ENCODE results near the gene PDE8A. TPM values are rescaled to one million over a fixed set of nuclear protein-coding genes. Genes with fewer than 3 reads are reported as not detected.

Gene PDE8A
- total and polyA plus RNA-seq, 2 experiments from 2014 or later = 5.6 to 7.5 TPM

- TF ChIP-seq REST (IDR thresholded peaks at IDR 0.05; ENCODE audit: unreplicated experiment) (no peak), ETS1 (IDR thresholded peaks at IDR 0.05) (no peak), ZNF114 (CRISPR knock-in tag; IDR thresholded peaks at IDR 0.05) (no peak), JUNB (IDR thresholded peaks at IDR 0.05; ENCODE audit: unreplicated experiment) (no peak)
Measured at GRCh38 chr15:84937144-84937543, 44.5 kb upstream of the PDE8A start (continued).

- H3K4me3 Mint-ChIP-seq = no peak overlapping the region
Measured at GRCh38 chr15:84938726-84939125, 42.9 kb upstream of the PDE8A start.

More at GRCh38 chr15:84938726-84939125, 42.9 kb upstream of the PDE8A start:
- no peaks in the 10 kb centered on the region for H3K36me3 ChIP-seq (ENCODE audit: insufficient read depth)
- Mint-ChIP-seq H3K27me3 (ENCODE audit: insufficient read depth, low read depth, poor library complexity) (peaks cover 8% of the 10 kb centered on the region), H3K4me1 (no peaks in the 10 kb centered on the region), H3K9me3 (peaks cover 2% of the 10 kb centered on the region; the same call in 1 of the 3 replicates), H3K27ac (no peak overlapping the region), H3K36me3 (ENCODE audit: low read depth) (no peaks in the 10 kb centered on the region)
- no peak overlapping the region for H2AFZ ChIP-seq
- TF ChIP-seq CTCF (conservative IDR thresholded peaks at IDR 0.05; ENCODE audit: low read depth in 2 of 2) (no peak), POLR2AphosphoS5 (IDR thresholded peaks at IDR 0.05; ENCODE audit: low read depth) (no peak)
- ATAC-seq (no peak), DNase-seq (ENCODE audit: low spot score) (no peak)
- no peaks in the 10 kb centered on the region for H3F3A ChIP-seq (replicated peaks; ENCODE audit: low read depth)
- no peak overlapping the region for H3K4me2 ChIP-seq
- no peaks in the 10 kb centered on the region for H3K9me2 ChIP-seq (ENCODE audit: insufficient read depth)
- no peak overlapping the region for H3K27ac ChIP-seq (ENCODE audit: low read depth)
- no peaks in the 10 kb centered on the region for H3K4me1 ChIP-seq (ENCODE audit: insufficient read depth)
- no peaks in the 10 kb centered on the region for H4K20me1 ChIP-seq (replicated peaks; ENCODE audit: insufficient read depth)
- H3K27me3 ChIP-seq (ENCODE audit: insufficient read depth) = no peaks in the 10 kb centered on the region
- no peak overlapping the region for H3K4me3 ChIP-seq
- H3K79me2 ChIP-seq (replicated peaks; ENCODE audit: insufficient read depth) = no peaks in the 10 kb centered on the region
